Endothelial cell of hepatic sinusoid (primary cell): ENCODE data around the gene PPFIA2.

ENCODE experiments used
- in situ Hi-C: cut with HindIII; loops from 2 replicates; pipeline ENCODE4 v1.10.0; 2017; ENCODE audit warnings: low sequenced_read_pairs

Gene PPFIA2

GRCh38 chr12:81564237-81564636, 194.9 kb downstream of the PPFIA2 start:
- in situ Hi-C loops = no loop called here

DNA sequence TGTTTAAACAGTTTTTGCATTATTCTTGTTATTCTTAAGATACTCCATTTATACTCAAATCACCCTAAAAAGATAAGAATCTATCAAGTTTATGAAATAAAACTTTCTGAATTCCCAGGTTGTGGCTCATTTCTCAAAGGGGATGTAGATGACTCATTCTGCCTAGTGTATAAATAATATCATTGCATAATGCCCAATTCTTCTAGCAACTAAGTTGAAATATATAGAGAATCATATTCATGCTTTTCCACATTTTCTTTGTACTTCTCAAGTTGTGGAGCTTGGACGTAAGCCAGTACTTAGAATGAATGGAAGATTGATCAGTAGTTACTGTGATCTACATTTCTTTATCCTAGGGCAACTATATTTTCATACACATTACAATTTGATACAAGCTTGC, 201.1 kb downstream of the PPFIA2 start:
- in situ Hi-C loops = no loop called here

GRCh38 chr12:81546811-81547210, 212.3 kb downstream of the PPFIA2 start:
- in situ Hi-C loops = no loop called here

GRCh38 chr12:81543621-81544139, 215.5 kb downstream of the PPFIA2 start:
- in situ Hi-C loops = loop anchor here (5.0 kb wide), 1 partner anchor 34 kb away; no protein-coding TSS in a partner anchor

GRCh38 chr12:81542065-81543010, 216.8 kb downstream of the PPFIA2 start:
- in situ Hi-C loops = loop anchor here (5.0 kb wide), 1 partner anchor 35 kb away; no protein-coding TSS in a partner anchor

DNA sequence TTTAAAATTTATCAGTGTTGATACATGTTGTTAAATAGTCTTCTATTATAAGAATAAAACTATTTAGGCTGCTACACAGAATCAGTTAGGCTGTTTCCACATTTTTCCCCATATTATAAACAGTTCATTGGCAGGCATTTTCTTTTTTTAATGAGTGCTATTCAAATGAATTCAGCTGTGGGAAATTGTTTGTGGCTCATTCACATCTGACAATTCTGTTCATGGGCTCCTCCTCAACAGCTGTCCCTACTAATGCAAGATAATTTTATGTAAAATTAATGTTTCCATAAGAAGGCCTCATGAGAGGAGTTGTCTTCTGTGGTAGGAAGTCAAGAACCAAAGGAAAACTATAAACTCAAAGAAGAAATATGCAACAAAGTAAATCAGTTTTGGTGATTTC, 218.0 kb downstream of the PPFIA2 start:
- in situ Hi-C loops = loop anchor here (5.0 kb wide), 1 partner anchor 36 kb away; no protein-coding TSS in a partner anchor

- in situ Hi-C loops = no loop called here
These were observed 219.9 kb downstream of the PPFIA2 start for GRCh38 chr12:81539279-81539678.

- in situ Hi-C loops = no loop called here
These were observed 226.1 kb downstream of the PPFIA2 start for GRCh38 chr12:81533054-81533453.

DNA sequence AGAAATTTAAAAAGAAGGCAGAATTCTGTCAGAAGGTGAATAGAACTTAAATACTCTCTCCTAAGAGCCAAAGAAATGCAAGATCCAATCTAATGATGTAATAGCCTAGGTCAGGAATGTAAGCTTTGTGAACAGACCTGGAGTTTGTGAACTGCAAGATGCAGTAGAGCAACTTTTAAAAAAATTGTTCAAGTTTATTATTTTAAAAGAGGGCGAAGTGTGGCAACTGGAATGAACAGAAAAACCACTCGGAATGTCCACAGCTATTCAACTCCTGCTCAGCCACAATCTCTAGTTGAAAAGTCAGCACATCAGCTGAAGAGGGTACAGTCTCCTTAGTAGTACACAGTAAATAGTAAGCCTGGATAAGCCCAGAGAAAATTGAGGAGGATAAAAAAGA, 228.8 kb downstream of the PPFIA2 start:
- in situ Hi-C loops = no loop called here

- in situ Hi-C loops = no loop called here
These were observed 238.8 kb downstream of the PPFIA2 start for GRCh38 chr12:81520064-81520945.

GRCh38 chr12:81518638-81519037, 240.5 kb downstream of the PPFIA2 start:
- in situ Hi-C loops = no loop called here

GRCh38 chr12:81517296-81517695, 241.9 kb downstream of the PPFIA2 start:
- in situ Hi-C loops = no loop called here

DNA sequence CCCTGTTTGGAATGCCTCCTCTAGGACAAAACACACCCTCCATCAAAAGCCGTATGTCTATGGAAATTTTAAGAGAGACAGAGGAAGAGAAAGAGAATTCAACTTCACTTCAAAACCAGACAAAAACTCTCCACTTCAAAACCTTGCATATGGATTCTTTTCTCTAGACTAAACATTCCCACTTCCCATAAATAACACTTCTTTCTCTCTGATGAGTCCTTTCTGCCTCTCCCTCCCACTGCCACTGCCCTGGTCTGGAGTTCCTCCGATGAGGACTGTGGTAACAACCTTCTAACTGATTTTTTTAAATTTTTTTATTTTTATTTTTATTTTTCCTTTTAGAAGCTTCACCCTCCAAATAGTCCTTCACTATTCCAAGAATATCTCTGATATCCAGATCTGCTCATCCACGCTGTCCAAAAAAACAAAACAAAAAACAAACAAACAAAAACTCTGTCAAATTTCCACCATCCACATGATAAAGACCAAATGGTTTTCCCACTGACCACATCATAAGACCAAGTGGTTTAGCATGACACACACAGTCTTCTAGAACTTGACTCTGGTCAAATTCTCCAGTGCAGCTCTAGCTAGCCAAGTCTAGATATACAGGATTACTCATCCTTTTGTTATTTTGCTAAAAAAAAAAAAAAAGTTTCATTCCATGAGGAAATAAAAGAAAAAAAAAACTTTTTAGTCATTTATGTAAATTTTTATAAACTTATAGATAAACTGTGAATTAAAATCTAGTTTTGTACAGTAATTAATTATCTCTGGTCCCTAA, 256.0 kb downstream of the PPFIA2 start:
- in situ Hi-C loops = no loop called here

DNA sequence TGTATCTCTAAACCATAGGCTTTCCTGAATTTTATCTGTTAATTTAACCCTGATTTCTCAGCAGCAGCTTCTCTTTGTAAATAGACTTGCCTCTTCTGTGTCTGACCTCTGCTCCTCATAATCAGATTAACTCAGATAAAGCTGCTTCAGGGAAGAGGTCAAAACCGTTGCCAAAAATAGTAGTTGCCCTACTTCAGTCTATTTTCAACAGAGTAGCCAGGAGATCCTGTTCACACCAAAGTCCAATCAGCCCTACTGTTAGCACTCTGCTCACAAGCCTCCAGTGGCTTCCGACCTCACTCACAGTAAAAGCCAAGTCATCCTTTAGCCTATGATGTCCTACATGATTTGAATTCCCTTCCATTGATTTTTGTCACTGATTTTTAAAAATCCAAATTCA, 258.4 kb downstream of the PPFIA2 start:
- in situ Hi-C loops = no loop called here

DNA sequence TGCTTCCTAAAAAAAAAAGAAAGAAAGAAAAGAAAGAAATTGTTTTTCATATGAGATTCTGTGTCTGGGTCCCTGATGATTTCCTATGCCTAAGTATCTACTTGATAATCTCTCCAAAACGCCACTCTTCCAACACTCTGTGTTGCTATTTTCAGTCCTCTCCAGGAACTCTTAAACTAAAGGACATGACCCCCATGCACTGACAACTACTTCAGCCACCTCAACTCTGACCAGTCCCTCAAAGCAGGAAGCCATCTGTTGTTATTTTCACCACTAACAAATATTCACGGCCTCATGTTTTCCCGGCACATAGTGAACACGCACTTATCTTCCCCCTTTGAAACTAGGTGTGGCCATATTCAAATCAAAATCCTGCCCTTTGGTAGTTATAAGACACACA, 259.3 kb downstream of the PPFIA2 start:
- in situ Hi-C loops = no loop called here

DNA sequence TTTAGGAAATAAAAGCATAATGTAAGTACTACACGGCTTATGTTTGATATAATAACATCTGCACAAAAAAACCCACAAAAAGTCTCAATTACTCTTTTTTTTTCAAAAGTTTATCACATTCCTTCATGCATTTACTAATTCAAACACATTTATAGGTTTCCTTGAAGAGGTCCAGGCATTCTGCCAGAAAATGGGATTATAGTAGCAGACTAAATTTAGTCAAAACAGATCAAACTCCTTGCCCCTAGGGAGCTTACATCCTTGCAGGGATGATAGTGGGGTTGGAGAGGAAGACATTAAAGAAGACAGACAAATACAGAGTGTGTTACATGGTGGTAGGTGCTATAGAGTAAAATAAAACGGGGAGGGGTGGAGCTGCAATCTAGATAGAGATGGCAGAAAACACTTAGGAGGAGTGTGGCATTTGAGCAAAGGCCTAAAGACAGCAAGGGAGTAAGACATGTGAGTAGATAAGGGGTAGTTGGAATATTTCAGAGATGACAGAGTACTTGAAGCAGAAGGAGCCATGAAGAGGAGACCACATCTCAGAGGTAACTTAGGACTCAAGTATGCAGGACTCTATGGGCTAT, 266.9 kb downstream of the PPFIA2 start:
- in situ Hi-C loops = no loop called here

GRCh38 chr12:81472934-81473333, 286.2 kb downstream of the PPFIA2 start:
- in situ Hi-C loops = no loop called here

DNA sequence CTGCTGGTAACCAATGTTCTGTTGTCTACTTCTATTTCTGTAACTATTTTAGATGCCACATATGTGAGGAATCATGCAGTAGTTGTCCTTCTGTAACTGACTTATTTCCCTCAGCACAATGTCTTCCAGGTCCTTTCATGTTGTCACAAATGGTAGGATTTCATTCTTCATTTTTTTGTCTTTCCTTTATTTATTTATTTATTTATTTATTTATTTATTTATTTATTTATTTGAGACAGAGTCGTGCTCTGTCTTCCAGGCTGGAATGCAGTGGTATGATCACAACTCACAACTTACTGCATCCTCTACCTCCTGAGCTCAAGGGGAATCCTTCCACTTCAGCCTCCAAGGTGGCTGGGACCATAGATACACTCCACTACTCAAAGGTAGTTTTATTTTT, 288.2 kb downstream of the PPFIA2 start:
- in situ Hi-C loops = no loop called here

- in situ Hi-C loops = loop anchor here (10.0 kb wide), 1 partner anchor 73 kb away; no protein-coding TSS in a partner anchor
These were observed 290.9 kb downstream of the PPFIA2 start for GRCh38 chr12:81468206-81468605.

DNA sequence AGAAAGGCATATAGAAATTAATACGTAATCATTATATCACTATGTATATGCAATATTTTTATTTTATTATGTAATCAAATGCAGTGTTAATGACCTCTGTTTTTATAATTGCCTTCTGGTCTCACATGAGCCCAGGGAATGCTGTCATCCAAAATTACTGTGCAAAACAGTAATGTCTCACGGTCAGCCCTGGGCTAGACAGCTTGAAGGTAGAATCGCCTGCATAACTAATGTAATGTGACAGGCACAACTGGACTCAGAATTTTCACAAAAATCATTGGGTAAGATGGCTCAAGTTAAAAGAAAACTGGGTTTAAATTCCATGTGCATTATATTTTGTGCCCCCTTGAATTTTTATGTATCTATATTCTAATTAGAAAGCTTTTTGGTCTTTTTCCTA, 293.3 kb downstream of the PPFIA2 start:
- in situ Hi-C loops = loop anchor here (10.0 kb wide), 1 partner anchor 71 kb away; no protein-coding TSS in a partner anchor
